ENCODE results near the gene EFEMP2. TPM values are rescaled to one million over a fixed set of nuclear protein-coding genes. Genes with fewer than 3 reads are reported as not detected.

The EFEMP2 gene
- total RNA-seq, 1 donor from 2014 or later: 38.0 TPM

- peaks cover 31% of the 10 kb centered on the region for H3K4me1 Mint-ChIP-seq
- no peak overlapping the region for H3K27ac Mint-ChIP-seq (ENCODE audit: unreplicated experiment)
- TF ChIP-seq CTCF (conservative IDR thresholded peaks at IDR 0.05): no peak
- H3K36me3 Mint-ChIP-seq (ENCODE audit: low read depth): no peaks in the 10 kb centered on the region
- DNase-seq (ENCODE audit: low read depth, low spot score): no peak
- no peaks in the 10 kb centered on the region for H3K9me3 Mint-ChIP-seq
- H3K27me3 Mint-ChIP-seq (ENCODE audit: low read depth): peaks cover 26% of the 10 kb centered on the region
- H3K4me3 Mint-ChIP-seq: no peak overlapping the region
Observed at GRCh38 chr11:65906602-65907001, 34.0 kb upstream of the EFEMP2 start.

GRCh38 chr11:65903715-65904114 lies 31.1 kb upstream of the EFEMP2 start:
- DNase-seq (ENCODE audit: low read depth, low spot score): no peak
- Mint-ChIP-seq H3K4me3 (peak overlapping the region; percentile 49), H3K36me3 (ENCODE audit: low read depth) (no peaks in the 10 kb centered on the region), H3K4me1 (peaks cover 33% of the 10 kb centered on the region), H3K27me3 (ENCODE audit: low read depth) (peaks cover 41% of the 10 kb centered on the region), H3K27ac (ENCODE audit: unreplicated experiment) (peak overlapping the region; percentile 20), H3K9me3 (no peaks in the 10 kb centered on the region)
- TF ChIP-seq CTCF (conservative IDR thresholded peaks at IDR 0.05): no peak

- Mint-ChIP-seq H3K36me3 (ENCODE audit: low read depth) (no peaks in the 10 kb centered on the region), H3K4me3 (peak overlapping the region; percentile 49), H3K4me1 (peaks cover 35% of the 10 kb centered on the region), H3K27ac (ENCODE audit: unreplicated experiment) (peak overlapping the region; percentile 83), H3K27me3 (ENCODE audit: low read depth) (peaks cover 47% of the 10 kb centered on the region), H3K9me3 (no peaks in the 10 kb centered on the region)
- no peak for DNase-seq (ENCODE audit: low read depth, low spot score)
- no peak for TF ChIP-seq CTCF (conservative IDR thresholded peaks at IDR 0.05)
Observed at GRCh38 chr11:65903068-65903481, 30.5 kb upstream of the EFEMP2 start.

GRCh38 chr11:65900899-65901180 lies 28.2 kb upstream of the EFEMP2 start:
- Mint-ChIP-seq H3K9me3 (no peaks in the 10 kb centered on the region), H3K4me1 (peaks cover 35% of the 10 kb centered on the region), H3K36me3 (ENCODE audit: low read depth) (no peaks in the 10 kb centered on the region), H3K4me3 (peak overlapping the region; percentile 78), H3K27me3 (ENCODE audit: low read depth) (peaks cover 57% of the 10 kb centered on the region), H3K27ac (ENCODE audit: unreplicated experiment) (no peak overlapping the region)
- no peak for DNase-seq (ENCODE audit: low read depth, low spot score)
- TF ChIP-seq CTCF (conservative IDR thresholded peaks at IDR 0.05): no peak

GRCh38 chr11:65900125-65900898 lies 27.7 kb upstream of the EFEMP2 start, which contains the start of gene FOSL1:
Gene FOSL1, minus strand, starts transcription at chr11:65900388. Its CDS starts 49 bp downstream, at chr11:65900339.
- H3K4me1 Mint-ChIP-seq: peaks cover 35% of the 10 kb centered on the region
- peaks cover 62% of the 10 kb centered on the region for H3K27me3 Mint-ChIP-seq (ENCODE audit: low read depth)
- no peak for TF ChIP-seq CTCF (conservative IDR thresholded peaks at IDR 0.05)
- peak within 1 kb of the TSS; percentile 78 for H3K4me3 Mint-ChIP-seq
- no peaks in the 10 kb centered on the region for H3K9me3 Mint-ChIP-seq
- peak; percentile 46 for DNase-seq (ENCODE audit: low read depth, low spot score)
- H3K27ac Mint-ChIP-seq (ENCODE audit: unreplicated experiment): no peak within 1 kb of the TSS
- no peaks in the 10 kb centered on the region for H3K36me3 Mint-ChIP-seq (ENCODE audit: low read depth)
